HG02938 (cell line): ENCODE measurements around the gene HIBADH.

Experiments
- ATAC-seq: cut with Tn5 transposase; IDR thresholded peaks from one replicate; pipeline ENCODE4 v1.9.1; 2021; ENCODE audit warnings: mild to moderate bottlenecking, moderate library complexity; ENCODE audit not compliant: unreplicated experiment

The HIBADH gene

GRCh38 chr7:27553273-27553672 is 109.4 kb downstream of the HIBADH start:
- ATAC-seq = no peak

DNA sequence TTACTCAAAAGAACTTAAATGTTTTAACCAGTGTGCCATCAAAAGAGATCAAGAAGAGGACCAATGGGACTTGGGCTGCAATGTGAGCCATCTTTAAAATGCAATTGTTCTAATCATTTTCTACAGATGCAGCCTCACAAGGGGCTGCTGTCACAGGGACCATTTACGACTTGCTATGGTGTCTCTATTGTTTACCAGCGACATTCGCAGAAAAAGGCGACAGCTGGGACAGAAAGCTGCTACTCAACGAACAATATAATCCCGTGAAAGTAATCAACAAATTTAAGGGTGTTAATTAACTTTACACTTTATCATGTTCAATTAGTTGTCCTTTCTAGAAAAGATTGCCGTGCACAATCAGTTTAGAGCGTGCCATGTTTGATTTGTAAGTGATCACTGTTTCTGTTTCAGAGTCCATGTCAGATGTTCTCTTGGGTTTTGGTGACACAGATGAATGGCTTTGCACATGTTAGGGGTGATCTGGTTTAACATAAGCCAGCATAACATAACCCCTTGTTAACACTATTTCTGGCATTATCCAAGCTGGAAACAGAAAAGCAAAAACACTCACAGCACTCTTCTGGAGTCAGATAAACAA is 110.8 kb downstream of the HIBADH start:
- no peak for ATAC-seq

GRCh38 chr7:27549606-27550005 is 113.1 kb downstream of the HIBADH start:
- no peak for ATAC-seq

GRCh38 chr7:27548304-27548703 is 114.4 kb downstream of the HIBADH start:
- no peak for ATAC-seq

DNA sequence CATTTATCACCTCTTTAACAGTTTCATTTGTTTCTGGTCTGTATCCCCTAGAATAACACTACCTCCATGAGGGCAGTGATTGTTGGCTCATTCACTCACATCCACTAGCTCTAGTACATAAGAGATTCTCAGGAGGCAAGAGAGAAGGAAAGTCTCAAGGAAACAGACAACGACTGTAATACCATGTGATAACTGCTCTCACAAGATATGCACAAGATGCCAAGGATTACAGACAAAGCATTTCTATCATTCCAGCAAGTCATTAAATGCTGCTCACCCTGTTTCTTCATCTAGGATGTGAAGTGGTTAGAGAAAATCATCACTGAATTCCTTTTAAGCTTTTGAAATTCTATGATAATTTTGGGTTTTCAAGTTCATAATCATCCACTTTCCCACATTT is 115.3 kb downstream of the HIBADH start:
- no peak for ATAC-seq

- ATAC-seq = no peak
Measured at GRCh38 chr7:27546610-27547009, 116.1 kb downstream of the HIBADH start.

GRCh38 chr7:27535795-27536194 is 126.9 kb downstream of the HIBADH start:
- ATAC-seq = no peak

GRCh38 chr7:27533652-27534081 is 129.0 kb downstream of the HIBADH start:
- no peak for ATAC-seq

- no peak for ATAC-seq
Measured at GRCh38 chr7:27532314-27532713, 130.4 kb downstream of the HIBADH start.

DNA sequence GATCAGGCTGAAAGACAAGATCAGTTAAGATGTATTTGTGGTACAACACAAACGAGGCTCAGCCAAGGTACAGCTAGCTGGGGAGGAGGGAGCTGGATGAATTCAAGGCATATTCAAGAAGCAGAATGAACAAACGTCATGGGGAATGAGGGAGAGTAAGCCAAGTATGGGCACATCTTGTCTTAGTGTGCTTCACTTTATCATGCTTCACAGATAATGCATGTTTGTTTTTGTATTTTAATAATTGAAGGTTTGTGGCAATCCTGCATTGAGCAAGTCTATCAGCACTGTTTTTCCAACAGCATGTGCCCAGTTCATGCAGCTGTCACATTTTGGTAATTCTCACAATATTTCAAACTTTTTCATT is 135.4 kb downstream of the HIBADH start:
- ATAC-seq = no peak

- ATAC-seq = no peak
Measured at GRCh38 chr7:27526611-27527347, 135.9 kb downstream of the HIBADH start.

GRCh38 chr7:27526131-27526530 is 136.6 kb downstream of the HIBADH start:
- ATAC-seq = no peak

DNA sequence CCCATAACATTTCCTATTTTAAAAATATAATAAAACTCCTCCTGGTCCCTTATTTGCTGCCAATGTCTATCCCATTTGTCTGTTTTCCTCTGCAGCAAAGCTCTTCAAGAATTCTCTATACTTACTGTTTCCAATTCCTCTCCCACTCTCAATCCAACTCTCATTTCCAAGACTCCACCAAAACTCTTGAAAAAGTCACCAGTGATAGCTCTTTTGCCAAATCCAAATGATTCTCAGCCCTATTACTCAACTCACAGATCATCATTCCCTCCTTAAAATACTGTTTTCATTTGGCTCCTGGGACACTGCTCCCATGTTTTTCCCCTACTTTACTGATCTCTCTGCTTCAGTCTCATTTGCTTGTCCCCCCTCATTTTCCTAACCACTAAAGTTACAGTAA is 139.4 kb downstream of the HIBADH start:
- no peak for ATAC-seq

DNA sequence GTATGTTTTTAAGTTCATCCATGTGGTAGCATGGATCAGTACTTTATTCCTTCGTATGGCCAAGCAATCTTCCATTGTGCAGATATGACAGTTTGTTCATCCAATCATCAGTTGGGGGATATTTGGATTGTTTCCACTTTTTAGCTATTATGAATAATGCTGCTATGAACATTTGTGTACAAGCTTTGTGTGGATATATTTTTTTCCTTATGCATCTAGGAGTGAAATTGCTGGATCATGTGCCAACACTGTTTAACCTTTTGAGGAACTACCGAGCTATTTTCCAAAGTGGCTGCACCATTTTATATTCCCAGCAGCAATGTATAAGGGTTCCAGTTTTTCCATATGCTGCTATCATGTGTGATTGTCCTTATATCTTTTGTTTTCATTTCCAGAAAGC is 140.1 kb downstream of the HIBADH start:
- ATAC-seq = no peak

- no peak for ATAC-seq
Measured at GRCh38 chr7:27520815-27521790, 141.6 kb downstream of the HIBADH start.

GRCh38 chr7:27519793-27520469 is 142.8 kb downstream of the HIBADH start:
- ATAC-seq = no peak

- ATAC-seq = no peak
Measured at GRCh38 chr7:27518561-27519350, 143.9 kb downstream of the HIBADH start.

GRCh38 chr7:27516421-27516820 is 146.3 kb downstream of the HIBADH start:
- no peak for ATAC-seq

DNA sequence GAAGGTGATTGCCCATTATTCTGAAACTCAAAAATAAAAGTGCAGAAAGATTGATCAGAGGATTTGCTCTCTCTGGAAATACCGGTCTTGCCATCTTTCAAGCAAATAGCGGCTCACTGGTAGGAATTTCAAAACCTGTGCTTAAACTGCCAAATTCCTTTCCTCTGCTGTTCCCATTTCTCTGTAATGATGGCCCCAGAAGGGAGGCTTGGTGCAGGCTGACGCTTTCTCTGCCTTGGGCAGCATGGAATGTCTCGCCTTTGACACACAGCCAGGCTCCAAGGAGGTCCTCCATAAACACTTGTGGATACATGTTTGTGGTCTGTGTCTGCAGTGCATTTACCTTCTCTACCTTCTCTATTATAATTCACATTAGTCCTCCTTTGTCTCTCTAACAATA is 146.8 kb downstream of the HIBADH start:
- no peak for ATAC-seq

- ATAC-seq = no peak
Measured at GRCh38 chr7:27514861-27515260, 147.8 kb downstream of the HIBADH start.
